Tibial nerve (tissue), 4 donors: ENCODE results near the gene RIOK1.

Experiments used
- EP300 ChIP-seq, 2 donors: sonication (generic); formaldehyde crosslinking; IDR thresholded peaks; one replicate each; pipeline ENCODE4 v1.6.1; 2017; ENCODE audit warnings: antibody characterized with exemption in 2 of 2, mild to moderate bottlenecking in 1 of 2
- TF ChIP-seq, protein P1 (sequence below), 5 experiments: fragments of 200-600 bp in 3 of 5; fragments of 450-650 bp in 2 of 5; sonication (generic) in 3 of 5; IDR thresholded peaks; one replicate each; pipeline ENCODE4 v1.5.1; 2016 to 2019; ENCODE audit warnings: antibody characterized with exemption in 5 of 5, mild to moderate bottlenecking in 3 of 5, moderate library complexity in 2 of 5

DNA sequence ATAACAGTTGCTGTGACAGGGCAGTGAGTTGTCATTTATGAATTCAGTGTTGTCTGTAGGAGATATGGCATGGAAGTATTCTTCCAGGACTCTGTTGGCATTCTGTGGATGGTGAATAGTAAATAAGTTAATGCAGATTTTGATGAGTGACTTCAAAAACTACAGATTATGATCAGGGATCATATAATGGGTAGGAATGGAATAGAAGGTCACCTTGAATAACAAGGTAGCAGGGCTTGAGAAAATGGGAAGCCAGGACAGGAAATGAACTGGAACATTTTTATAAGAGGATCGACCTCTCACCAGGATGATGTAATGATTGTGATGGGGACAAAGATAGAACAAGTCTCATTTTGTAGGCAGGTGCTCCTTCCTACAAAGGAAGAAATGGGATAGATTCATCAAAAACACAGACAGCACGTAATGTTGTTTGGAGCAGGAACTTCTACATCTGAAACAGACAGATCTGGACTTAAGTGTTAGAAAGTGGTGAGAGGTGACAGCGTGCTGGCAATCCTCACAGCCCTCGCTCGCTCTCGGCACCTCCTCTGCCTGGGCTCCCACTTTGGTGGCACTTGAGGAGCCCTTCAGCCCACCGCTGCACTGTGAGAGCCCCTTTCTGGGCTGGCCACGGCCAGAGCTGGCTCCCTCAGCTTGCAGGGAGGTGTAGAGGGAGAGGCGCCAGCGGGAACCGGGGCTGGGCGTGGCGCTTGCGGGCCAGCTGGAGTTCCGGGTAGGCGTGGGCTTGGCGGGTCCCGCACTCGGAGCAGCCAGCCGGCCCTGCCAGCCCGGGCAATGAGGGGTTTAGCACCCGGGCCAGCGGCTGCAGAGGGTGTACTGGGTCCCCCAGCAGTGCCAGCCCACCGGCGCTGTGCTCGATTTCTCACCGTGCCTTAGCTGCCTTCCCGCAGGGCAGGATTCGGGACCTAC, 45.8 kb upstream of the RIOK1 start:
- TF ChIP-seq, protein P1, sequence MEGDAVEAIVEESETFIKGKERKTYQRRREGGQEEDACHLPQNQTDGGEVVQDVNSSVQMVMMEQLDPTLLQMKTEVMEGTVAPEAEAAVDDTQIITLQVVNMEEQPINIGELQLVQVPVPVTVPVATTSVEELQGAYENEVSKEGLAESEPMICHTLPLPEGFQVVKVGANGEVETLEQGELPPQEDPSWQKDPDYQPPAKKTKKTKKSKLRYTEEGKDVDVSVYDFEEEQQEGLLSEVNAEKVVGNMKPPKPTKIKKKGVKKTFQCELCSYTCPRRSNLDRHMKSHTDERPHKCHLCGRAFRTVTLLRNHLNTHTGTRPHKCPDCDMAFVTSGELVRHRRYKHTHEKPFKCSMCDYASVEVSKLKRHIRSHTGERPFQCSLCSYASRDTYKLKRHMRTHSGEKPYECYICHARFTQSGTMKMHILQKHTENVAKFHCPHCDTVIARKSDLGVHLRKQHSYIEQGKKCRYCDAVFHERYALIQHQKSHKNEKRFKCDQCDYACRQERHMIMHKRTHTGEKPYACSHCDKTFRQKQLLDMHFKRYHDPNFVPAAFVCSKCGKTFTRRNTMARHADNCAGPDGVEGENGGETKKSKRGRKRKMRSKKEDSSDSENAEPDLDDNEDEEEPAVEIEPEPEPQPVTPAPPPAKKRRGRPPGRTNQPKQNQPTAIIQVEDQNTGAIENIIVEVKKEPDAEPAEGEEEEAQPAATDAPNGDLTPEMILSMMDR (IDR thresholded peaks at IDR 0.05): no peak
- TF ChIP-seq EP300 (IDR thresholded peaks at IDR 0.05): no peak
